GM12878 (cell line): Measurements from ENCODE around the gene MRTFB. TPM values are rescaled to one million over a fixed set of nuclear protein-coding genes. Genes with fewer than 3 reads are reported as not detected.

ENCODE experiments used
- ATF3 ChIP-seq: IDR thresholded peaks from 2 replicates; pipeline ENCODE4 v1.6.1; 2011; ENCODE audit warnings: low read depth, mild to moderate bottlenecking, low read length, moderate library complexity, borderline replicate concordance; ENCODE audit errors: extremely low read depth
- CBFB ChIP-seq: IDR thresholded peaks from 2 replicates; pipeline ENCODE4 v1.6.1; 2016; ENCODE audit warnings: antibody characterized with exemption, low read depth
- CREB1 ChIP-seq: IDR thresholded peaks from 2 replicates; pipeline ENCODE4 v1.6.1; 2012; ENCODE audit warnings: low read depth, mild to moderate bottlenecking, inconsistent platforms
- EZH2 ChIP-seq: IDR thresholded peaks from 2 replicates; pipeline ENCODE4 v1.6.1; 2012; ENCODE audit warnings: low read depth, mild to moderate bottlenecking, control low read depth, inconsistent platforms, low read length, borderline replicate concordance; ENCODE audit not compliant: control insufficient read depth
- FOS ChIP-seq: IDR thresholded peaks from 3 replicates; pipeline ENCODE4 v1.6.1; 2011; ENCODE audit warnings: borderline replicate concordance; ENCODE audit not compliant: insufficient read length; ENCODE audit errors: extremely low read depth
- GATAD2B ChIP-seq: fragments of 450-650 bp; conservative IDR thresholded peaks from 2 replicates; pipeline ENCODE4 v1.6.1; 2017; ENCODE audit warnings: low read depth, mild to moderate bottlenecking, moderate library complexity
- HCFC1 ChIP-seq: fragments of 150-350 bp; IDR thresholded peaks from 2 replicates; pipeline ENCODE4 v1.6.1; 2014; ENCODE audit warnings: low read length
- HDAC2 ChIP-seq: fragments of 200-600 bp; sonication (generic); IDR thresholded peaks from 2 replicates; pipeline ENCODE4 v1.6.1; 2017
- KLF5 ChIP-seq: fragments of 450-650 bp; IDR thresholded peaks from 2 replicates; pipeline ENCODE4 v1.6.1; 2014; ENCODE audit warnings: mild to moderate bottlenecking; ENCODE audit not compliant: partially characterized antibody
- MYC ChIP-seq: IDR thresholded peaks from 2 replicates; pipeline ENCODE4 v1.6.1; 2011; ENCODE audit warnings: mild to moderate bottlenecking, low read length, moderate library complexity, inconsistent platforms; ENCODE audit not compliant: insufficient read depth, insufficient replicate concordance, insufficient read length, severe bottlenecking
- NR2F1 ChIP-seq: fragments of 450-650 bp; conservative IDR thresholded peaks from 2 replicates; pipeline ENCODE4 v1.6.1; 2017; ENCODE audit warnings: mild to moderate bottlenecking
- POU2F2 ChIP-seq: IDR thresholded peaks from 3 replicates; pipeline ENCODE4 v1.6.1; 2011; ENCODE audit warnings: low read depth, mild to moderate bottlenecking, low read length, borderline replicate concordance
- RB1 ChIP-seq: fragments of 450-650 bp; formaldehyde crosslinking; IDR thresholded peaks from 2 replicates; pipeline ENCODE4 v1.6.1; 2017; ENCODE audit warnings: mild to moderate bottlenecking, borderline replicate concordance
- SKIL ChIP-seq: fragments of 450-650 bp; IDR thresholded peaks from 2 replicates; pipeline ENCODE4 v1.6.1; 2017; ENCODE audit warnings: mild to moderate bottlenecking, low read depth, inconsistent platforms; ENCODE audit not compliant: poor library complexity, severe bottlenecking
- SMAD5 ChIP-seq: IDR thresholded peaks from 2 replicates; pipeline ENCODE4 v1.6.1; 2016; ENCODE audit warnings: antibody characterized with exemption, low read depth
- SREBF2 ChIP-seq: IDR thresholded peaks from 2 replicates; pipeline ENCODE4 v1.6.1; 2012; ENCODE audit warnings: mild to moderate bottlenecking, low read length
- TCF12 ChIP-seq: IDR thresholded peaks from 2 replicates; pipeline ENCODE4 v1.6.1; 2011; ENCODE audit warnings: low read depth, mild to moderate bottlenecking, low read length
- USF2 ChIP-seq: IDR thresholded peaks from 2 replicates; pipeline ENCODE4 v1.6.1; 2011; ENCODE audit warnings: low read depth, low read length, improper control_type of control experiment, borderline replicate concordance
- YBX1 ChIP-seq: fragments of 450-650 bp; IDR thresholded peaks from 2 replicates; pipeline ENCODE4 v1.6.1; 2016; ENCODE audit warnings: antibody characterized with exemption
- YY1 ChIP-seq: IDR thresholded peaks from 2 replicates; pipeline ENCODE4 v1.6.1; 2011; ENCODE audit warnings: low read depth, mild to moderate bottlenecking, low read length
- ZNF207 ChIP-seq: fragments of 450-650 bp; IDR thresholded peaks from 2 replicates; pipeline ENCODE4 v1.6.1; 2014; ENCODE audit warnings: antibody characterized with exemption, mild to moderate bottlenecking, borderline replicate concordance
- ZNF622 ChIP-seq: fragments of 450-650 bp; IDR thresholded peaks from 2 replicates; pipeline ENCODE4 v1.6.1; 2017; ENCODE audit warnings: mild to moderate bottlenecking, inconsistent platforms
- ZNF687 ChIP-seq: fragments of 450-650 bp; IDR thresholded peaks from 2 replicates; pipeline ENCODE4 v1.6.1; 2017; ENCODE audit warnings: mild to moderate bottlenecking, moderate library complexity
- polyA plus RNA-seq, 11 experiments: library from polyadenylated mRNA; depleted of rRNA in 4 of 11; unstranded in 6 of 11; stranded (reverse) in 5 of 11; fragments of >200 nt; fragmentation: Nextera tagmentation in 4 of 11; fragmentation: Illumina TruSeq in 1 of 11; extraction: Ambion mirVana in 4 of 11; extraction: Trizol in 1 of 11; gene quantifications; 1 replicate in 1 of 11; 2 replicates in 10 of 11; pipeline versions ENCODE4 v1.2.1 to v1.2.3, GENCODE V29; 2011 to 2016; ENCODE audit warnings: inconsistent platforms in 2 of 11, missing spikeins in 2 of 11, low read depth in 1 of 11
- total RNA-seq, 4 experiments: library from RNA; depleted of rRNA in 3 of 4; stranded (reverse); fragments of >200 nt in 3 of 4; fragmentation: Illumina TruSeq in 1 of 4; extraction: Trizol in 1 of 4; gene quantifications; 2 replicates each; pipeline versions ENCODE4 v1.2.1 to v1.2.3, GENCODE V29; 2013 to 2021

The MRTFB gene
- total and polyA plus RNA-seq, 10 of the 15 experiments (the other 5 are each of a cell fraction or from before 2014, with no cell fraction given), result 2.1 to 14.3 (median 8.0) TPM

GRCh38 chr16:14302399-14303181, 231.5 kb downstream of the MRTFB start (continued):
- TF ChIP-seq ZNF687 (0 out of 2 replicates have a peak, but pooled peaks have one; percentile 13), CREB1 (no peak), SREBF2 (no peak), MYC (no peak), FOS (no peak), CBFB (no peak), RB1 (peak; percentile 57; the same call in 1 of the 2 replicates), SMAD5 (no peak), GATAD2B (peak; percentile 65), HDAC2 (no peak), SKIL (no peak), ATF3 (no peak), YBX1 (no peak), YY1 (no peak), USF2 (no peak), HCFC1 (no peak), EZH2 (no peak), TCF12 (no peak), KLF5 (no peak), POU2F2 (no peak; the same call in 2 of the 3 replicates), ZNF622 (no peak), NR2F1 (no peak; the same call in 1 of the 2 replicates), ZNF207 (no peak)
